ENCODE results near the gene DSCAM.

Gene DSCAM

GRCh38 chr21:40299451-40299850 lies 547.5 kb downstream of the DSCAM start:
- no peak overlapping the region for H3K27ac ChIP-seq (ENCODE audit: insufficient read depth in 1 of 2, low read depth in 1 of 2, low read length in 2 of 2, poor library complexity in 1 of 2, severe bottlenecking in 2 of 2)
- POLR2A ChIA-PET = no interaction called here
- no peaks in the 10 kb centered on the region for H3K27me3 ChIP-seq (replicated peaks in 2 of 5; ENCODE audit: control insufficient read depth in 4 of 5, insufficient read depth in 5 of 5, low read length in 4 of 5)
- H3K9me3 ChIP-seq (ENCODE audit: control extremely low read depth in 1 of 5, control insufficient read depth in 4 of 5, insufficient read depth in 2 of 5, low read depth in 1 of 5, low read length in 4 of 5) = peaks cover 0 to 6% (median 0%) of the 10 kb centered on the region in 5 experiments
- CTCF ChIA-PET = no interaction called here
- no peak for DNase-seq
- H3K4me1 ChIP-seq (ENCODE audit: control extremely low read depth in 1 of 4, control insufficient read depth in 4 of 4, insufficient read depth in 4 of 4, low read length in 3 of 4) = no peaks in the 10 kb centered on the region
- no peak overlapping the region for H3K4me3 ChIP-seq (ENCODE audit: control insufficient read depth in 1 of 7, extremely low read depth in 1 of 7, insufficient read depth in 4 of 7, low read depth in 2 of 7, low read length in 6 of 7)
- no peaks in the 10 kb centered on the region for H3K36me3 ChIP-seq (ENCODE audit: control insufficient read depth in 4 of 4, insufficient read depth in 4 of 4, low read length in 3 of 4)

DNA sequence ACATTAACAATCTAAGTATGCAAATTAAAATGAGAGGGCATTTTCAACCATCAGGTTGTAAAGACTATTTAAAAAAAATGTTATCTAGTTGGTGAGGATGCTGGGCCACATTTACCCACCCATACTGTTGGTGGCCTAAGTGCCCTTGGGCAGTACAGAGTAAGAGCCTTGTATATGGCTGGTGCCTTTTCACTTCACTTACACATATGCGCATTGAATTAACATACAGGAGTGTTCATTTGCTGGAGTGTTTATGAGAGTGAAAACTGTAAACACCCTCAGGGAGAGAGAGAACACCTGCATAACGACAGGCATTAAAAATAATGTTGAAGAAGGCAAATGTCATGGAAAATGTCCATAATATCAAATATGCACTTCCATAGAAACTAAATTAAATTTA lies 552.6 kb downstream of the DSCAM start:
- WGBS (ENCODE audit: insufficient coverage) = no CpG with 5 or more reads among the region's 2 CpGs

GRCh38 chr21:40291560-40291959 lies 555.4 kb downstream of the DSCAM start:
- POLR2A ChIA-PET = no interaction called here

More for the DNA sequence above, 552.6 kb downstream of the DSCAM start:
- Histone ChIP-seq H3K36me3 (ENCODE audit: control insufficient read depth in 4 of 4, insufficient read depth in 4 of 4, low read length in 3 of 4) (no peaks in the 10 kb centered on the region), H3K9me3 (ENCODE audit: control extremely low read depth in 1 of 5, control insufficient read depth in 4 of 5, insufficient read depth in 2 of 5, low read depth in 1 of 5, low read length in 4 of 5) (no peaks in the 10 kb centered on the region), H3K4me3 (ENCODE audit: control insufficient read depth in 1 of 7, extremely low read depth in 1 of 7, insufficient read depth in 4 of 7, low read depth in 2 of 7, low read length in 6 of 7) (no peak overlapping the region), H3K27ac (ENCODE audit: insufficient read depth in 1 of 2, low read depth in 1 of 2, low read length in 2 of 2, poor library complexity in 1 of 2, severe bottlenecking in 2 of 2) (no peak overlapping the region), H3K27me3 (replicated peaks in 2 of 5; ENCODE audit: control insufficient read depth in 4 of 5, insufficient read depth in 5 of 5, low read length in 4 of 5) (no peaks in the 10 kb centered on the region), H3K4me1 (ENCODE audit: control extremely low read depth in 1 of 4, control insufficient read depth in 4 of 4, insufficient read depth in 4 of 4, low read length in 3 of 4) (no peaks in the 10 kb centered on the region)
- ChIA-PET CTCF (no interaction called here), POLR2A (no interaction called here)
- DNase-seq = no peak

GRCh38 chr21:40284409-40284808 lies 562.5 kb downstream of the DSCAM start:
- Histone ChIP-seq H3K9me3 (ENCODE audit: control extremely low read depth in 1 of 5, control insufficient read depth in 4 of 5, insufficient read depth in 2 of 5, low read depth in 1 of 5, low read length in 4 of 5) (peaks cover 0 to 2% (median 0%) of the 10 kb centered on the region in 5 experiments), H3K27me3 (replicated peaks in 2 of 5; ENCODE audit: control insufficient read depth in 4 of 5, insufficient read depth in 5 of 5, low read length in 4 of 5) (no peaks in the 10 kb centered on the region), H3K36me3 (ENCODE audit: control insufficient read depth in 4 of 4, insufficient read depth in 4 of 4, low read length in 3 of 4) (no peaks in the 10 kb centered on the region), H3K4me1 (ENCODE audit: control extremely low read depth in 1 of 4, control insufficient read depth in 4 of 4, insufficient read depth in 4 of 4, low read length in 3 of 4) (no peaks in the 10 kb centered on the region), H3K27ac (ENCODE audit: insufficient read depth in 1 of 2, low read depth in 1 of 2, low read length in 2 of 2, poor library complexity in 1 of 2, severe bottlenecking in 2 of 2) (no peak overlapping the region), H3K4me3 (ENCODE audit: control insufficient read depth in 1 of 7, extremely low read depth in 1 of 7, insufficient read depth in 4 of 7, low read depth in 2 of 7, low read length in 6 of 7) (no peak overlapping the region)
- CTCF ChIA-PET = no interaction called here
- 98% methylated on average over 4 of the region's 4 CpGs for WGBS (ENCODE audit: insufficient coverage)
- POLR2A ChIA-PET = no interaction called here
- no peak for DNase-seq

More at GRCh38 chr21:40291560-40291959, 555.4 kb downstream of the DSCAM start:
- WGBS (ENCODE audit: insufficient coverage) = 82% methylated on average over 4 of the region's 7 CpGs
- H3K27me3 ChIP-seq (replicated peaks in 2 of 5; ENCODE audit: control insufficient read depth in 4 of 5, insufficient read depth in 5 of 5, low read length in 4 of 5) = no peaks in the 10 kb centered on the region
- no peak overlapping the region for H3K4me3 ChIP-seq (ENCODE audit: control insufficient read depth in 1 of 7, extremely low read depth in 1 of 7, insufficient read depth in 4 of 7, low read depth in 2 of 7, low read length in 6 of 7)
- H3K4me1 ChIP-seq (ENCODE audit: control extremely low read depth in 1 of 4, control insufficient read depth in 4 of 4, insufficient read depth in 4 of 4, low read length in 3 of 4) = no peaks in the 10 kb centered on the region
- no peak for DNase-seq
- H3K27ac ChIP-seq (ENCODE audit: insufficient read depth in 1 of 2, low read depth in 1 of 2, low read length in 2 of 2, poor library complexity in 1 of 2, severe bottlenecking in 2 of 2) = no peak overlapping the region
- H3K9me3 ChIP-seq (ENCODE audit: control extremely low read depth in 1 of 5, control insufficient read depth in 4 of 5, insufficient read depth in 2 of 5, low read depth in 1 of 5, low read length in 4 of 5) = peaks cover 0 to 2% (median 0%) of the 10 kb centered on the region in 5 experiments
- CTCF ChIA-PET = no interaction called here
- H3K36me3 ChIP-seq (ENCODE audit: control insufficient read depth in 4 of 4, insufficient read depth in 4 of 4, low read length in 3 of 4) = no peaks in the 10 kb centered on the region

DNA sequence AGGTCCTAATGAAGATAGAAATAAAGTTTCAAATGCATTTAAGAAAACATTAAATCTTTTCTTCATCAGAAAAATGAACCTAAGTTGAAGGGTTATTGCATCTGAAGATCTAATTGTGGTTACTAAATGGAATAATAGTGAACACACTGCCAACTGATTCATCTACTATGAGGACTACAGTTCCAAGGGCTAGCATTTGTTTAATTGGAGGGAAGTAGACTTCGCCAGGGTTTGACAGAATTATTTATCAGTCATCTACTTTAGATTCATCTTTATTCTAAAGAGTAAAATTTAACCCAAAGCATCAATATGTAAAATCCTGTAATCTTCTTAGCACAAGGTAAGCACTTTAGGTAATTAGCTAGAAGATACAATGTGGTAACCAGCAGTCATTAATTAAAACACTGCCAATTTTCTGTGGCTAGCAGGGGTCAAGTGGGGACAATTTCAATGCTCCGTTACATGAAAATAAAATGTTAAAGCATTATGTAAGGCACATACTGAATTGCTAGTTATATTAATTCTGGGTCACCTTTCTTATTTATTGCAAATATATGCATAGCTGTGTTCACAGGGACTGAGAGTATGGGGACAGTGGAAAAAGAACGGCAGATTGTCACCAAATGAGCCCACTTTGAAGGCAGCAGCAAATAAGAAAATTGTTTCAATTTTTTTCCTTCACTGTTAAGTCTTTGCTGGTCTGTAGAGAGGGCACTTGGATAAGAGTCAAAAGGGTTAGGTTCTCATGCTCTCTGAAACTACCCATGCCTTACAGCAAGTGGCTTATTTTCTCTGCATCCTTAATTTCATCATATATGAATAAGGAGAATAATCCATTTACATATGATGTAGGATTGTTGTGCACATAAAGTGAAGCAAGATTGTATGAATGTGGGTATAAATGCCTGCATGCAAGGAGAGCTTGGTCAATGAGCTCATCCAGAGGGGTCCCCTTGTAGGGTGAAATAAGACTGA lies 563.8 kb downstream of the DSCAM start:
- Histone ChIP-seq H3K27me3 (replicated peaks in 2 of 5; ENCODE audit: control insufficient read depth in 4 of 5, insufficient read depth in 5 of 5, low read length in 4 of 5) (no peaks in the 10 kb centered on the region), H3K27ac (ENCODE audit: insufficient read depth in 1 of 2, low read depth in 1 of 2, low read length in 2 of 2, poor library complexity in 1 of 2, severe bottlenecking in 2 of 2) (no peak overlapping the region), H3K9me3 (ENCODE audit: control extremely low read depth in 1 of 5, control insufficient read depth in 4 of 5, insufficient read depth in 2 of 5, low read depth in 1 of 5, low read length in 4 of 5) (peaks cover 0 to 2% (median 0%) of the 10 kb centered on the region in 5 experiments), H3K4me3 (ENCODE audit: control insufficient read depth in 1 of 7, extremely low read depth in 1 of 7, insufficient read depth in 4 of 7, low read depth in 2 of 7, low read length in 6 of 7) (no peak overlapping the region), H3K4me1 (ENCODE audit: control extremely low read depth in 1 of 4, control insufficient read depth in 4 of 4, insufficient read depth in 4 of 4, low read length in 3 of 4) (no peaks in the 10 kb centered on the region), H3K36me3 (ENCODE audit: control insufficient read depth in 4 of 4, insufficient read depth in 4 of 4, low read length in 3 of 4) (no peaks in the 10 kb centered on the region)
- ChIA-PET CTCF (no interaction called here), POLR2A (no interaction called here)
- DNase-seq = no peak
- 86% methylated on average over 1 of the region's 3 CpGs for WGBS (ENCODE audit: insufficient coverage)

DNA sequence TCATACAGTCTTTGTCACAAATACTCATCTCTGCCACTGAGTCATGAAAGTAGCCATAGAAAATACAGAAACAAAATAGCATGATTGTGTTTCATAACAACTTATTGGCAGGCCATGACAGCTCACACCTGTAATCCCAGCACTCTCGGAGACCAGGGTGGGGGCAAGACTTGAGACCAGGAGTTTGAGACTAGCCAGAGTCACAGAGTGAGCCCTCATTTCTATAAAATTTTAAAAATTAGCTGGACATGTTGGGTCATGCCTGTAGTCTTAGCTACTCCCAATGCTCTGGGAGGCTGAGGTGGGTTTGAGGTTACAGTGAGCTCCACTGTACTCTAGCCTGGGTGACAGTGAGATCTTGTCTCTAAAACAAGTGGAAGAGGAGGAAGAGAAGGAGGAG lies 568.6 kb downstream of the DSCAM start:
- Histone ChIP-seq H3K27me3 (replicated peaks in 2 of 5; ENCODE audit: control insufficient read depth in 4 of 5, insufficient read depth in 5 of 5, low read length in 4 of 5) (no peaks in the 10 kb centered on the region), H3K9me3 (ENCODE audit: control extremely low read depth in 1 of 5, control insufficient read depth in 4 of 5, insufficient read depth in 2 of 5, low read depth in 1 of 5, low read length in 4 of 5) (peaks cover 0 to 3% (median 0%) of the 10 kb centered on the region in 5 experiments), H3K27ac (ENCODE audit: insufficient read depth in 1 of 2, low read depth in 1 of 2, low read length in 2 of 2, poor library complexity in 1 of 2, severe bottlenecking in 2 of 2) (no peak overlapping the region), H3K4me1 (ENCODE audit: control extremely low read depth in 1 of 4, control insufficient read depth in 4 of 4, insufficient read depth in 4 of 4, low read length in 3 of 4) (no peaks in the 10 kb centered on the region), H3K36me3 (ENCODE audit: control insufficient read depth in 4 of 4, insufficient read depth in 4 of 4, low read length in 3 of 4) (no peaks in the 10 kb centered on the region), H3K4me3 (ENCODE audit: control insufficient read depth in 1 of 7, extremely low read depth in 1 of 7, insufficient read depth in 4 of 7, low read depth in 2 of 7, low read length in 6 of 7) (no peak overlapping the region)
- WGBS (ENCODE audit: insufficient coverage) = 88% methylated on average over 1 of the region's 1 CpG
- ChIA-PET CTCF (no interaction called here), POLR2A (no interaction called here)
- DNase-seq = no peak

GRCh38 chr21:40276001-40276400 lies 571.0 kb downstream of the DSCAM start:
- Histone ChIP-seq H3K9me3 (ENCODE audit: control extremely low read depth in 1 of 5, control insufficient read depth in 4 of 5, insufficient read depth in 2 of 5, low read depth in 1 of 5, low read length in 4 of 5) (peaks cover 0 to 3% (median 0%) of the 10 kb centered on the region in 5 experiments), H3K27me3 (replicated peaks in 2 of 5; ENCODE audit: control insufficient read depth in 4 of 5, insufficient read depth in 5 of 5, low read length in 4 of 5) (peaks cover 0 to 2% (median 0%) of the 10 kb centered on the region in 5 experiments), H3K4me1 (ENCODE audit: control extremely low read depth in 1 of 4, control insufficient read depth in 4 of 4, insufficient read depth in 4 of 4, low read length in 3 of 4) (no peaks in the 10 kb centered on the region), H3K4me3 (ENCODE audit: control insufficient read depth in 1 of 7, extremely low read depth in 1 of 7, insufficient read depth in 4 of 7, low read depth in 2 of 7, low read length in 6 of 7) (no peak overlapping the region), H3K36me3 (ENCODE audit: control insufficient read depth in 4 of 4, insufficient read depth in 4 of 4, low read length in 3 of 4) (no peaks in the 10 kb centered on the region), H3K27ac (ENCODE audit: insufficient read depth in 1 of 2, low read depth in 1 of 2, low read length in 2 of 2, poor library complexity in 1 of 2, severe bottlenecking in 2 of 2) (no peak overlapping the region)
- DNase-seq = no peak
- CTCF ChIA-PET = no interaction called here
- POLR2A ChIA-PET = no interaction called here
- 94% methylated on average over 11 of the region's 12 CpGs for WGBS (ENCODE audit: insufficient coverage)

All from common myeloid progenitor, CD34-positive (primary cell).